ENCODE measurements around the gene ADRA2C. TPM values are rescaled to one million over a fixed set of nuclear protein-coding genes. Genes with fewer than 3 reads are reported as not detected.

Gene ADRA2C
- 6.2 to 10.9 TPM (median 10.3 TPM) in 5 replicates for total RNA-seq (2022; extraction: Qiagen RNA extraction; ENCODE audit: low read depth)

GRCh38 chr4:3766036-3766784 is at the start of gene ADRA2C:
ADRA2C (plus strand) TSS chr4:3766385; CDS start chr4:3766607, 222 bp downstream.

Other genes starting within 250 kb of the ADRA2C start
- gene LRPAP1, start 234.0 kb upstream of the ADRA2C start, total RNA-seq (2022; extraction: Qiagen RNA extraction; ENCODE audit: low read depth) = 116 to 138 TPM (median 128 TPM) in 5 replicates